GM12874 (cell line): Measurements from ENCODE around the gene CDH13.

ENCODE experiments used
- TF ChIP-seq, protein P1 (sequence below): IDR thresholded peaks from 2 replicates; pipeline ENCODE4 v1.5.1; 2011; ENCODE audit warnings: low read depth, mild to moderate bottlenecking, control low read depth, low read length, moderate library complexity; ENCODE audit not compliant: insufficient read depth

The CDH13 gene

DNA sequence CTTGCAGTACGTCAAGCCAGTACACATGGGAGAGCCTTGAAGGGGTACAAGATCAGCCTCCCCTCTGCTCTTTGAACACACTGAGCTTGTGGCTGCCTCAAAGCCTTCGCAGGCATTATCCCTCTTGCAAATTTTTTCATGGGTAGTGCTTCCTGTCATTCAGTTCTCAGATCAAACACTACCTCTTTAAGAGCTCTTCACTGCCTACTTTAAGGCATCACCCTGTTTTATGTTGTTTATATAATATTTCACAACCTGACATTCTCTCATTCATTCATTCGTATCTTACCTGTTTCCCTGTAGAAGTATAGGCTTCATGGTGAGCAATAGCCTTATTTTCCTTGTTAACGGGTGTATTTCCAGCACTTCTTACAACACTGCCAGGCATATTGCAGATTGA lies 269.1 kb downstream of the CDH13 start:
- TF ChIP-seq, protein P1, sequence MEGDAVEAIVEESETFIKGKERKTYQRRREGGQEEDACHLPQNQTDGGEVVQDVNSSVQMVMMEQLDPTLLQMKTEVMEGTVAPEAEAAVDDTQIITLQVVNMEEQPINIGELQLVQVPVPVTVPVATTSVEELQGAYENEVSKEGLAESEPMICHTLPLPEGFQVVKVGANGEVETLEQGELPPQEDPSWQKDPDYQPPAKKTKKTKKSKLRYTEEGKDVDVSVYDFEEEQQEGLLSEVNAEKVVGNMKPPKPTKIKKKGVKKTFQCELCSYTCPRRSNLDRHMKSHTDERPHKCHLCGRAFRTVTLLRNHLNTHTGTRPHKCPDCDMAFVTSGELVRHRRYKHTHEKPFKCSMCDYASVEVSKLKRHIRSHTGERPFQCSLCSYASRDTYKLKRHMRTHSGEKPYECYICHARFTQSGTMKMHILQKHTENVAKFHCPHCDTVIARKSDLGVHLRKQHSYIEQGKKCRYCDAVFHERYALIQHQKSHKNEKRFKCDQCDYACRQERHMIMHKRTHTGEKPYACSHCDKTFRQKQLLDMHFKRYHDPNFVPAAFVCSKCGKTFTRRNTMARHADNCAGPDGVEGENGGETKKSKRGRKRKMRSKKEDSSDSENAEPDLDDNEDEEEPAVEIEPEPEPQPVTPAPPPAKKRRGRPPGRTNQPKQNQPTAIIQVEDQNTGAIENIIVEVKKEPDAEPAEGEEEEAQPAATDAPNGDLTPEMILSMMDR: no peak

DNA sequence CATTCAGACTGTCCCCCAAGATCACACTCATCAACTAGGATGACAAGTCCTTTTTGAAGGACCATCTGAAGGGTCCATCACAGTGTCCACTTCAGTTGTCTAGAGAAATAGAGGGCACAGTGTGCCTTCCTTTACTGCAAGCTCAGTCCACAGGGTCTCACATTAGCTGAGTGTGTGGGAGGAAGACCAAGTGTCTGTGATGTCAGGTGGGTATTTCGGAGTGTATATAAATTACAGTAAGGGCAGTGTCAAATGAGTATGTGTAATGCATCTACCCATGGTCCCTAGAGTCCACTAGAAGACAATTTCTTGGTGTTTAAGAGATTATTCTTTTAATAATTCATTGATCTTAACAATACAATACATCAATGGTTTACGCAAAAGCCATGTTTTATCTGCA lies 272.2 kb downstream of the CDH13 start:
- TF ChIP-seq, protein P1: no peak

DNA sequence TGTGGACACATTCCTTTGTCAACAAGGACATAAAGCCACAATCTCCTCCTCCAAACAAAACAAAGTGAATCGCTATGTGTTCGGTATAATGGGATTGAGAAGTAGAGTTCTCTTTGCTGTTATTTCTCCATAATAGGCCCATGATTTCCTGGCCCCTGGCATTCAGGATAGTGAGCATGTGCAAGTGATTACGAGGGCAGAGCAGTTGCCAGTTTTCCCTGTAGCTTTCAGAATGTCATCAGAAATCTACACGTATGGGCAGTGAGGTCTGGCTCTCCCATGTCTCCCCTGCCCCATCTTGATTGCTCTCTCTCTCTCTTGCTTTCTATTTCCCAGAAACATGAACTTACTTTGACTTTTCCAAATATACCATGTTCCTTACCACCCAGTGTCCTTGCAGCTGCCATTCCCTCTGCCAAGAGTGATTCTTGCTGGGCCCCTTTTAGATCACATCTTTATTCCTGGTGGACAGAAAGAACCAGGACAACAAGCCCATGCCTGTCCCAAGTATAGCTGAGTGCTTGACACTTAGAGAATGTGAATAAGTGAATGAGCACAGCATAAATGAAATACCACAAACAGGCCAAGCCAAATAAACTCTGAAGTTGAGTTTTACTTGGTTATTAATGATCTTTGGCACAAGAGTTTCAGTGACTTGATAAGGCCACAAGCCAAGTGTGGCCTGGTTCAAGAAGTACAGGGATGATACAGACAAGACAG lies 273.1 kb downstream of the CDH13 start:
- TF ChIP-seq, protein P1: no peak

DNA sequence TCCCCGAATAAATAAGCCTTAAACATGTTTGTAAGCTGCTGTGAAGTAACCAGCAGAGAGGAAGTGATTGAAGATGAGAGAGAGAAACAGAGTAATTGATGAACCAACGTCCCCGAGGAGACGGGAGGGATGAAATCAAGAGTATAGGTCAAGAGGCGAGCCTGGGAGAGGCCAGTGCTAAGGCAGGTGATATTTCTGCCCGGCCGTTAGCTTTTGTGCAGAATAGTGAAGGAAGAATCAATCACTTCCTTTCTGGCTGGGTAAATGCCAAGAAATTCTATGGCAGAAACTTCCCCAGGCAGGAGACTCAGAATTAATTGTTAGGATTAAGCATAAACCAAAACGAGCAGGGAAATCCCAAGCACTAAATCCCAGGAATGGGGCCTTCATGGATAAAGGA lies 273.8 kb downstream of the CDH13 start:
- TF ChIP-seq, protein P1: no peak

DNA sequence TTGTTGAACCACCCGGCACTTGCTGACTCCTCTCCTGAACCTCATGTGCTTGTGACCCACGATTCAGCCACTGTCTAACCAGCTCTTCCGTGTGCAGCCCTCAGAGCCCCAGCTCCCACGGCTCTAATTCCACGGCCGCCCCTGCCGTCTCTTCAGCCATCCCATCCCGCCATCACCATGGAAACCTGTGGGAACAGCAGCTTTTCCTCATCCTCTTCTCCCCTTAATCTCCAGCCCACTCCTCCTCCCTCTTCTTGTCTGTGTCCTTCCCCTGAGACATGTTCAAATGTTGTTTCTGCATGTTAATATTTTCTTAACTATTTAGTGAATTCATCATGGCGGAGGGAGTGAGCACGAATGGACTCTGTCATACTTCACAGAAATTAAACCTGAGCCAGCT lies 285.2 kb downstream of the CDH13 start:
- TF ChIP-seq, protein P1: no peak

DNA sequence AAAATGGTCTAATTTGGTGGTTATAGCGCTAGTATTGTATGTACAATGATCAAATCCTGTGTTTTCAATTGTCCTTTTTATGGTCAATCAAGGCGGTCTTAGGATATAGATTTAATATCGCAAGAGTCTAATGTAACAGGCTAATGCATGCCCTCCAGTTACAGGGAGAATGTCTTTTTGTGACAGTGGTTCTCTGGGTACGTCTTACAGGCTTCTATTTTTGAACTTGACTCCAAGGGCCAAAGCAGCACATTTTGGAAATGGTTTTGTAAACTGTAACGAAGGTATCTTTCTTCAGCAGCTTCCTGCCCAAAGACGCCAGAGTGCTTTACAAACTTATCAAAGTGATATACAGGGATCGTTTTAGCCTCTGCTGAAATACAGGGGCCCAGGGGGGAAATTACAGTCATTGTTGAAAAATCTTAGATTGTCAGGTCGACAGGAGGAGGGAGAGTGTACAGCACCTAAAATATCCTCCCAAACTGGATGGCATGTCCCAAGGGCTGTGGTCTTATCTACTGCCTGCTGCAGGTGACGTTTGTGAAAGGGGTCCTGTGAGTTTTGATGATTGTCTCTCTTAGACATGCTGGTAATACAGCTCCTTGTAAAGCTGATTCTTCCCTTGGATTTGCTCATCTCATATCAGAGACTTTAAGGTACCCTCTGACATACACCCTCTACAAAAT lies 288.5 kb downstream of the CDH13 start:
- TF ChIP-seq, protein P1: no peak

DNA sequence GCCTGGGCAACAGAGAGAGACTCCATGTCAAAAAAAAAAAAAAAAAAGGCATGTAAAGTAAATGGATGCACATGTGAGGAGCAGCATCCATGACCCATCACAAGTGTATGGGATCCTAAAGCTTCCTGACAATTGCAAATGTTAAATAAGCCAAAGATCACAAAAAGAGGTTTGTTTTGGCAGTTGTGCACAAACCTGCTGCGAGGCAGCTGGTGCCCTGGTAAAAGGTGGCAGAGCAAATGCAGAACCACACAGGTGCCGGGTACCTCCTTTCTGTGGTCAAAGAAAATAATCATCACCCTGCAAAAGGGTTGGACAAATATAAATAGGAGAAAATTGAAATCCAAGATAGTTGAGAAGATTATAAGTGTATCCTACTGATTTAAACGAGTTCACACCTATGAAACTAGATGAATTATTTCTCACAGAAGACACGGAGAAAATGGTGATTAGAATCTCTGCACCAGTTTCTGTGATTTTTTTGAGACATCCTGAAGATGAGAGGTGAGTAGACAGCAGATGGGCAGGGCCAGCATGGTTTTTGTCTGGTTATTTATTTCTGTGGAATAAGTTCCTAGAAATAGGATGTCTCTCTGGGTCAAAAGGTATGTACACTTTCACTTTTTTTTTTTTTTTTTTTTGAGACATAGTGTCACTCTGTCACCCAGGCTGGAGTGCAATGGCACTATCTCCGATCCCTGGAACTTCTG lies 291.3 kb downstream of the CDH13 start:
- TF ChIP-seq, protein P1: no peak
